ENCODE results near the gene SNAP29.

DNA sequence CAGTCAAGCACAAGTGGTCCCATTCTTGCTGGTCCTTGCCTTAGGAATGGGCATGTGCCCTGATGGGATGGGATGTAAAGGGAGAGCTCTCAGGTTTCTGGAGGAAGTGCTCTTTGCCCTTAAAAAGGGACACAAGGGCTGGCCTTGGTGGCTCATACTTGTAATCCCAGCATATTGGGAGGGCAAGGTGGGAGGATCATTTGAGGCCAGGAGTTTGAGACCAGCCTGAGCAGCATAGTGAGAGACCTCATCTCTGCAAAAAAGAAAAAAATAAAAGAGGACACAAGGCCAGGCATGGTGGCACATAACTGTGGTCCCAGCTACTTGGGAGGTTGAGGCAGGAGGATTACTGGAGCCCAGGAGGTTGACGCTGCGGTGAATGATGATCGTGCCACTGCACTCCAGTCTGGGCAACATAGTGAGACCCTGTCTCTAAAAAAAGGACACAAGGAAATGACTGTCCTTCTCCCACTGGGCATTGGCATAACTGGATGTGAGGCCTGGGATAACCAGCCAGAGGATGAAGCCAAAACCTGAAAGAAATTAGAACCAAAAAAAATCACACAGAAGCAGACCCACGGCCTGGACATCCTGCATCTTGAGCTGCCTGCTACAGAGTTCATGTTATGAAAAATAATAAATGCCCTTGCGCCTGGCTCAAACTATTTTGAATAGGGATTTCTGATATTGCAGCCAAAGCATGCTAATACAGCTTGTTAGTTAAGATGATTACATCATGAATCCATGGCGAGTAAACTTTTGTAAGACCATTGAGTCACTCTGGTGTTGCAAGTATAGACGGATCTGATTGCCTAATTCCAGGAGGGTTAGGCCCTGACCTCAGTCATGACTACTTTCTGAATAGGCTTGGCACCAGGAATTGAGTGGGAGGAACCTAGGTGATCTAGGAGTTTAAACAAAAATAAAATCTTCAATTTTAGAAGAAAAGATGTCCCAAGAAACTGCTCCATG lies 45.5 kb downstream of the SNAP29 start:
- no peak for TF ChIP-seq EZH2 (IDR thresholded peaks at IDR 0.05)
- no peak for TF ChIP-seq FOXP2 (optimal IDR thresholded peaks at IDR 0.05; ENCODE audit: control extremely low read depth, extremely low read length, insufficient read depth)
- no peak for TF ChIP-seq POLR2AphosphoS5 (IDR thresholded peaks at IDR 0.05; ENCODE audit: borderline replicate concordance, low read depth, low read length)

Measured in SK-N-MC (cell line).